ENCODE measurements around the gene ATP6V0D1.
"Not testable (repeated sequence)": the region's sequence is repeated elsewhere in the genome, so short reads cannot be mapped to it uniquely, and the experiment has no call there.

The ATP6V0D1 gene

GRCh38 chr16:67504031-67505021 is 23.4 kb upstream of the ATP6V0D1 start:
- no peak for DNase-seq (ENCODE audit: low spot score)

- no peak for DNase-seq (ENCODE audit: low spot score)
These were observed 18.1 kb upstream of the ATP6V0D1 start for GRCh38 chr16:67499106-67499505.

- no peak for DNase-seq (ENCODE audit: low spot score)
These were observed 9.6 kb upstream of the ATP6V0D1 start for GRCh38 chr16:67490335-67491096.

GRCh38 chr16:67489401-67490083 is 8.6 kb upstream of the ATP6V0D1 start:
- no peak for DNase-seq (ENCODE audit: low spot score)

- not testable (repeated sequence) for DNase-seq (ENCODE audit: low spot score)
These were observed 6.6 kb upstream of the ATP6V0D1 start for GRCh38 chr16:67487561-67487960.

- no peak for DNase-seq (ENCODE audit: low spot score)
These were observed 5.8 kb upstream of the ATP6V0D1 start for GRCh38 chr16:67486805-67487204.

GRCh38 chr16:67483731-67484525 is 3.0 kb upstream of the ATP6V0D1 start:
- DNase-seq (ENCODE audit: low spot score), result no peak

GRCh38 chr16:67483150-67483549 is 2.2 kb upstream of the ATP6V0D1 start, which contains the start of gene AGRP:
Gene AGRP (minus strand): TSS chr16:67483547. CDS start chr16:67483398, 149 bp downstream.
- DNase-seq (ENCODE audit: low spot score), result no peak

GRCh38 chr16:67482233-67482924 is 1.4 kb upstream of the ATP6V0D1 start:
- DNase-seq (ENCODE audit: low spot score), result no peak

- DNase-seq (ENCODE audit: low spot score), result no peak
These were observed 740 bp upstream of the ATP6V0D1 start for GRCh38 chr16:67481561-67482232.

- DNase-seq (ENCODE audit: low spot score), result peak; percentile 64
These were observed 2.9 kb downstream of the ATP6V0D1 start for GRCh38 chr16:67477960-67478554.

GRCh38 chr16:67474551-67475455 is 6.2 kb downstream of the ATP6V0D1 start:
- no peak for DNase-seq (ENCODE audit: low spot score)

- no peak for DNase-seq (ENCODE audit: low spot score)
These were observed 9.1 kb downstream of the ATP6V0D1 start for GRCh38 chr16:67471758-67472384.

- no peak for DNase-seq (ENCODE audit: low spot score)
These were observed 10.6 kb downstream of the ATP6V0D1 start for GRCh38 chr16:67470359-67470758.

GRCh38 chr16:67468731-67469130 is 12.2 kb downstream of the ATP6V0D1 start:
- no peak for DNase-seq (ENCODE audit: low spot score)

GRCh38 chr16:67466581-67466980 is 14.4 kb downstream of the ATP6V0D1 start:
- DNase-seq (ENCODE audit: low spot score), result no peak

GRCh38 chr16:67464565-67464964 is 16.4 kb downstream of the ATP6V0D1 start:
- DNase-seq (ENCODE audit: low spot score), result no peak

- DNase-seq (ENCODE audit: low spot score), result no peak
These were observed 17.3 kb downstream of the ATP6V0D1 start for GRCh38 chr16:67463691-67464090.

All from HuH-7 (cell line).